Measurements from ENCODE around the gene DYRK1B.
A peak's percentile ranks its signal among the peaks of the same experiment; 100 is the strongest.

Gene DYRK1B

DNA sequence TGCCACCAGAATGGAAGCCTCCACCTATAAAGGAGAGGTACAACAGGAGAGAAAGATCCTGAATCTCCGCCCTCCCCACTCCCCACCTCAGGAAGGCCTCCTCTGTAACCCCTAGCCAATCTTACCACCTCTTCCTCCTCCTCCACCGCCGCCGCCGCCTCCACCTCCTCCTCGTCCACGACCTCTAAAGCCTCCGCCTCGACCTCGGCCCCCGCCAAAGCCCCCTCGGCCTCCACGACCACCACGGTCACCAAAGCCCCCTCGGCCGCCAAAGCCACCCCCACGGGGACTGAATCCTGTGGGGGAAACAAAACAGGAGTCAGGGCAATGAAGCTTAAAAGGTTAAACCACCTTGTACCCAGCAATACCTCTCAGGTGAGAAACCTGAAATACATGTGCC lies 6.5 kb upstream of the DYRK1B start:
- H3K4me3 ChIP-seq (ENCODE audit: low read length): no peak overlapping the region
- H3K27me3 ChIP-seq (ENCODE audit: control insufficient read depth, insufficient read depth, low read length): no peaks in the 10 kb centered on the region
- no peak overlapping the region for H3K9ac ChIP-seq (ENCODE audit: low read depth, low read length)
- H3K4me2 ChIP-seq (ENCODE audit: low read length): no peak overlapping the region
- no peaks in the 10 kb centered on the region for H3K9me3 ChIP-seq (replicated peaks; ENCODE audit: low read length)
- H3K4me1 ChIP-seq (ENCODE audit: control insufficient read depth, insufficient read depth, low read length): peaks cover 28% of the 10 kb centered on the region
- H3K36me3 ChIP-seq (ENCODE audit: insufficient read depth, low read length): peaks cover 39% of the 10 kb centered on the region

DNA sequence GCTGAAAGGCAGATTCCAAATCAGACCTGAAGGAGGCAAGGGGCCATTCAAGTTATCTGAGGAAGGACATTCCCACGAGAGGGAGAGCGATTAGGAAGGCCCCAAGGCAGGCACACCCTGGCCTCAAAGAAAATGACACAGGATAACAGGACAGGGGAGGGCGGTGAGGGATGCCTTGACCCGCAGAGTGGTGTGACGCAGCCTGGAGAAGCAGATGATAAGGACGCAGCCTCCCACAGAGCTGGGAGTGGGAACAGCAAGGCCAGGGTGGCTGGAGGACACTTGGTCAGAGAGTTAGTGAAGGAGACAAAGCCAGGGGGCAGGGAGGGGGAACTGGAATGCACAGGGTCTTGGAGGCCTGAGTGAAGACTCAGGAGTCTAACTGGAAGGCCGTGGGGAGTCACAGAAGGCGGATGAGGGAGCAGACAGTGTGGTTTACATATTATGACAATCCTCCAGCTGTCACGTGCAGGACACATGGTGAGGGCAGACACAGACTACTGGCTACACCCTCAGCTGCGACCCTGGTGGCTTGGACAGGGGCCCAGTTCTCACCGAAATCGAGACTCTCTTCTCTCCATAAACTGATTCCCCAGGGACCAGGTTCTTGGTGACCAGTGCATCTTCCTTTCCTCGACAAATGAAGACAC lies 5.8 kb upstream of the DYRK1B start:
- Histone ChIP-seq H3K4me2 (ENCODE audit: low read length) (no peak overlapping the region), H3K9ac (ENCODE audit: low read depth, low read length) (no peak overlapping the region), H3K4me3 (ENCODE audit: low read length) (no peak overlapping the region), H3K9me3 (replicated peaks; ENCODE audit: low read length) (no peaks in the 10 kb centered on the region), H3K36me3 (ENCODE audit: insufficient read depth, low read length) (peaks cover 42% of the 10 kb centered on the region), H3K4me1 (ENCODE audit: control insufficient read depth, insufficient read depth, low read length) (peaks cover 21% of the 10 kb centered on the region), H3K27me3 (ENCODE audit: control insufficient read depth, insufficient read depth, low read length) (no peaks in the 10 kb centered on the region)

- H3K27me3 ChIP-seq (ENCODE audit: control insufficient read depth, insufficient read depth, low read length): no peaks in the 10 kb centered on the region
- H3K9ac ChIP-seq (ENCODE audit: low read depth, low read length): no peak overlapping the region
- no peak overlapping the region for H3K4me2 ChIP-seq (ENCODE audit: low read length)
- H3K36me3 ChIP-seq (ENCODE audit: insufficient read depth, low read length): peaks cover 48% of the 10 kb centered on the region
- H3K4me3 ChIP-seq (ENCODE audit: low read length): no peak overlapping the region
- H3K9me3 ChIP-seq (replicated peaks; ENCODE audit: low read length): no peaks in the 10 kb centered on the region
- H3K4me1 ChIP-seq (ENCODE audit: control insufficient read depth, insufficient read depth, low read length): peaks cover 17% of the 10 kb centered on the region
These were observed 4.6 kb upstream of the DYRK1B start for GRCh38 chr19:39838569-39838968.

- Histone ChIP-seq H3K36me3 (ENCODE audit: insufficient read depth, low read length) (peaks cover 48% of the 10 kb centered on the region), H3K4me3 (ENCODE audit: low read length) (no peak overlapping the region)
These were observed 4.0 kb upstream of the DYRK1B start for GRCh38 chr19:39837978-39838377.

DNA sequence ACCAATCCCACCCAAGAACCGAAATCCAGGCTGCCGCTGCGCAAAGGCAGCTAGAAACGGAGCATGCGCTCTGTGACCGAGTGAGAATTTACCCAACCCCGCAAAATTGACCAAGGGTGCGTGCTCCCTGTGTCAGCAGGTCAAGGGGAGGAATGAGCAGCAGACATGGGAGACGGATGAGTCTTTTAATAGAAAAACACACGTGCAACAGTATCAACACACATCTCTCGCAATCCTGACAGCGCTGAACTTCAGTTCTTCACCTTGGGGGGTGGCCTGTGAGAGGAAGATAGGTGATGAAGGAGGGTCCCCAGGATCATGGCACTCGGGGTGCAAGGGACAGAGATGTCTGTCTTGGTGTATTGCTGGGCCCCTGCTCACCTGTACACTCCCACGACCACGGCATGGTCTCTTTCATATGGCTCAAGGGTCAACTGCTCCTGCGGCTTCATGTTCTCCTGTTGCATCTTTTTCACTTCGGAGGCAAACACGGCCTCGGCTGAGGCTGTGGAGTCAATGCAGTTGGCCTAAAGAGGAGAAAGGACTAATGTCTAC lies 402 bp upstream of the DYRK1B start:
- Histone ChIP-seq H3K4me3 (ENCODE audit: low read length) (peak overlapping the region; percentile 86), H3K36me3 (ENCODE audit: insufficient read depth, low read length) (peaks cover 62% of the 10 kb centered on the region), H3K9me3 (replicated peaks; ENCODE audit: low read length) (no peaks in the 10 kb centered on the region), H3K9ac (ENCODE audit: low read depth, low read length) (no peak overlapping the region), H3K27me3 (ENCODE audit: control insufficient read depth, insufficient read depth, low read length) (no peaks in the 10 kb centered on the region), H3K4me1 (ENCODE audit: control insufficient read depth, insufficient read depth, low read length) (peaks cover 13% of the 10 kb centered on the region), H3K4me2 (ENCODE audit: low read length) (peak overlapping the region; percentile 86)

More at GRCh38 chr19:39837978-39838377, 4.0 kb upstream of the DYRK1B start:
- no peak overlapping the region for H3K9ac ChIP-seq (ENCODE audit: low read depth, low read length)
- H3K4me1 ChIP-seq (ENCODE audit: control insufficient read depth, insufficient read depth, low read length): peaks cover 14% of the 10 kb centered on the region
- H3K4me2 ChIP-seq (ENCODE audit: low read length): no peak overlapping the region
- no peaks in the 10 kb centered on the region for H3K9me3 ChIP-seq (replicated peaks; ENCODE audit: low read length)
- no peaks in the 10 kb centered on the region for H3K27me3 ChIP-seq (ENCODE audit: control insufficient read depth, insufficient read depth, low read length)

- H3K4me3 ChIP-seq (ENCODE audit: low read length): peak overlapping the region; percentile 86
- no peaks in the 10 kb centered on the region for H3K27me3 ChIP-seq (ENCODE audit: control insufficient read depth, insufficient read depth, low read length)
- H3K4me2 ChIP-seq (ENCODE audit: low read length): peak overlapping the region; percentile 86
- H3K9ac ChIP-seq (ENCODE audit: low read depth, low read length): peak overlapping the region; percentile 86
- H3K4me1 ChIP-seq (ENCODE audit: control insufficient read depth, insufficient read depth, low read length): peaks cover 13% of the 10 kb centered on the region
- H3K9me3 ChIP-seq (replicated peaks; ENCODE audit: low read length): no peaks in the 10 kb centered on the region
- peaks cover 59% of the 10 kb centered on the region for H3K36me3 ChIP-seq (ENCODE audit: insufficient read depth, low read length)
These were observed 850 bp downstream of the DYRK1B start for GRCh38 chr19:39833160-39833463.

- Histone ChIP-seq H3K4me1 (ENCODE audit: control insufficient read depth, insufficient read depth, low read length) (peaks cover 13% of the 10 kb centered on the region), H3K27me3 (ENCODE audit: control insufficient read depth, insufficient read depth, low read length) (no peaks in the 10 kb centered on the region), H3K9ac (ENCODE audit: low read depth, low read length) (peak overlapping the region; percentile 86), H3K4me3 (ENCODE audit: low read length) (peak overlapping the region; percentile 86), H3K36me3 (ENCODE audit: insufficient read depth, low read length) (peaks cover 54% of the 10 kb centered on the region), H3K4me2 (ENCODE audit: low read length) (peak overlapping the region; percentile 86), H3K9me3 (replicated peaks; ENCODE audit: low read length) (no peaks in the 10 kb centered on the region)
These were observed 1.4 kb downstream of the DYRK1B start for GRCh38 chr19:39832341-39833083.

DNA sequence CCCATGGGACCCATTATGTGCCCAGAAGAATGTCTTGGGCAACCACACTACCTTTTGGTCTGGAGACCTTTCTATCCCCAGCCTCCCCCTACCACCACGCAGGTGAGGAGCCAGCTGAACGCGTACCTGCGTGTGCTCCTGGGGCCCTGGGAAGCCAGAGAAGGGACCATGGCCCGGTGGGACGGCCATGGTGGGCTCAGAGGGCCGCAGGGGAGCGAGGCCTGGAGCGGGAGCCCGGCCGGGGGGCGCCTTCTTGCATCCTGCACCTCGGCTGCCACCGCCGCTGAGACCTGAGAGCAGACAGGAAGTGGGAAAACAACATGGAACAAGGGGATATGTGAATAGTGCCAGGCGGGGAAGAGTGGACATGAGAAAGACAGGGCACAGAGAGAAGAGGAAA lies 2.3 kb downstream of the DYRK1B start:
- Histone ChIP-seq H3K4me2 (ENCODE audit: low read length) (peak overlapping the region; percentile 86), H3K4me3 (ENCODE audit: low read length) (no peak overlapping the region), H3K36me3 (ENCODE audit: insufficient read depth, low read length) (peaks cover 49% of the 10 kb centered on the region), H3K9me3 (replicated peaks; ENCODE audit: low read length) (no peaks in the 10 kb centered on the region), H3K27me3 (ENCODE audit: control insufficient read depth, insufficient read depth, low read length) (no peaks in the 10 kb centered on the region), H3K9ac (ENCODE audit: low read depth, low read length) (no peak overlapping the region), H3K4me1 (ENCODE audit: control insufficient read depth, insufficient read depth, low read length) (peaks cover 13% of the 10 kb centered on the region)

GRCh38 chr19:39830847-39831246 lies 3.1 kb downstream of the DYRK1B start:
- no peak overlapping the region for H3K4me2 ChIP-seq (ENCODE audit: low read length)
- no peaks in the 10 kb centered on the region for H3K27me3 ChIP-seq (ENCODE audit: control insufficient read depth, insufficient read depth, low read length)
- no peak overlapping the region for H3K9ac ChIP-seq (ENCODE audit: low read depth, low read length)
- no peaks in the 10 kb centered on the region for H3K9me3 ChIP-seq (replicated peaks; ENCODE audit: low read length)
- no peak overlapping the region for H3K4me3 ChIP-seq (ENCODE audit: low read length)
- H3K36me3 ChIP-seq (ENCODE audit: insufficient read depth, low read length): peaks cover 46% of the 10 kb centered on the region
- H3K4me1 ChIP-seq (ENCODE audit: control insufficient read depth, insufficient read depth, low read length): peaks cover 13% of the 10 kb centered on the region

GRCh38 chr19:39830406-39830805 lies 3.6 kb downstream of the DYRK1B start:
- no peaks in the 10 kb centered on the region for H3K9me3 ChIP-seq (replicated peaks; ENCODE audit: low read length)
- no peak overlapping the region for H3K9ac ChIP-seq (ENCODE audit: low read depth, low read length)
- peaks cover 49% of the 10 kb centered on the region for H3K36me3 ChIP-seq (ENCODE audit: insufficient read depth, low read length)

GRCh38 chr19:39829702-39830275 lies 4.2 kb downstream of the DYRK1B start:
- H3K4me2 ChIP-seq (ENCODE audit: low read length): no peak overlapping the region
- H3K9ac ChIP-seq (ENCODE audit: low read depth, low read length): no peak overlapping the region
- no peak overlapping the region for H3K4me3 ChIP-seq (ENCODE audit: low read length)
- H3K9me3 ChIP-seq (replicated peaks; ENCODE audit: low read length): no peaks in the 10 kb centered on the region
- no peaks in the 10 kb centered on the region for H3K27me3 ChIP-seq (ENCODE audit: control insufficient read depth, insufficient read depth, low read length)
- H3K4me1 ChIP-seq (ENCODE audit: control insufficient read depth, insufficient read depth, low read length): peaks cover 17% of the 10 kb centered on the region
- peaks cover 49% of the 10 kb centered on the region for H3K36me3 ChIP-seq (ENCODE audit: insufficient read depth, low read length)

More at GRCh38 chr19:39830406-39830805, 3.6 kb downstream of the DYRK1B start:
- Histone ChIP-seq H3K4me1 (ENCODE audit: control insufficient read depth, insufficient read depth, low read length) (peaks cover 13% of the 10 kb centered on the region), H3K4me2 (ENCODE audit: low read length) (no peak overlapping the region), H3K27me3 (ENCODE audit: control insufficient read depth, insufficient read depth, low read length) (no peaks in the 10 kb centered on the region), H3K4me3 (ENCODE audit: low read length) (no peak overlapping the region)

Measured in skeletal muscle satellite cell (primary cell).